ENCODE measurements around the gene GRID2IP. TPM values are rescaled to one million over a fixed set of nuclear protein-coding genes. Genes with fewer than 3 reads are reported as not detected.

Gene GRID2IP
- total and polyA plus RNA-seq, 3 donors from 2014 or later, result 0.34 to 1.9 (median 1.1) TPM

GRCh38 chr7:6542368-6542767 lies 8.9 kb downstream of the GRID2IP start:
- Histone ChIP-seq H3K4me1 (no peaks in the 10 kb centered on the region), H3K27me3 (no peaks in the 10 kb centered on the region), H3K36me3 (ENCODE audit: low read depth, missing control alignments) (no peaks in the 10 kb centered on the region), H3K4me3 (no peak overlapping the region), H3K9me3 (no peaks in the 10 kb centered on the region), H3K27ac (no peak overlapping the region)
- DNase-seq, result no peak
- WGBS, 2 donors, result 91 to 100% methylated on average over 1 of the region's 1 CpG
- intact Hi-C loops (cut with DNase I; ENCODE audit: low total_unique reads), result no loop called here
- TF ChIP-seq CTCF (IDR thresholded peaks at IDR 0.05), result no peak
- no peak for TF ChIP-seq POLR2A (IDR thresholded peaks at IDR 0.05)

GRCh38 chr7:6536262-6537260 lies 14.7 kb downstream of the GRID2IP start:
- no peak overlapping the region for H3K27ac ChIP-seq
- peaks cover 8% of the 10 kb centered on the region for H3K4me1 ChIP-seq
- peak; percentile 50 for DNase-seq
- intact Hi-C loops (cut with DNase I; ENCODE audit: low total_unique reads), result no loop called here
- no peak for TF ChIP-seq CTCF (IDR thresholded peaks at IDR 0.05)
- TF ChIP-seq POLR2A (IDR thresholded peaks at IDR 0.05), result no peak
- H3K9me3 ChIP-seq, result no peaks in the 10 kb centered on the region
- no peaks in the 10 kb centered on the region for H3K36me3 ChIP-seq (ENCODE audit: low read depth, missing control alignments)
- H3K27me3 ChIP-seq, result no peaks in the 10 kb centered on the region
- WGBS, 2 donors, result 1 to 3% methylated on average over 11 to 50 of the region's 56 CpGs
- H3K4me3 ChIP-seq, result peak overlapping the region; percentile 29 to 51

GRCh38 chr7:6533893-6534495 lies 17.3 kb downstream of the GRID2IP start:
- no peak overlapping the region for H3K4me3 ChIP-seq
- intact Hi-C loops (cut with DNase I; ENCODE audit: low total_unique reads), result no loop called here
- H3K4me1 ChIP-seq, result peaks cover 8% of the 10 kb centered on the region
- DNase-seq, result no peak
- no peak for TF ChIP-seq POLR2A (IDR thresholded peaks at IDR 0.05)
- no peak for TF ChIP-seq CTCF (IDR thresholded peaks at IDR 0.05)
- H3K36me3 ChIP-seq (ENCODE audit: low read depth, missing control alignments), result no peaks in the 10 kb centered on the region
- H3K27me3 ChIP-seq, result no peaks in the 10 kb centered on the region
- H3K27ac ChIP-seq, result no peak overlapping the region
- 46 to 59% methylated on average over 12 of the region's 12 CpGs for WGBS, 2 donors
- H3K9me3 ChIP-seq, result no peaks in the 10 kb centered on the region

GRCh38 chr7:6532516-6532915 lies 18.7 kb downstream of the GRID2IP start:
- Histone ChIP-seq H3K9me3 (no peaks in the 10 kb centered on the region), H3K36me3 (ENCODE audit: low read depth, missing control alignments) (no peaks in the 10 kb centered on the region), H3K4me1 (peaks cover 8% of the 10 kb centered on the region), H3K4me3 (no peak overlapping the region), H3K27ac (no peak overlapping the region), H3K27me3 (no peaks in the 10 kb centered on the region)
- WGBS, 2 donors, result 51 to 76% methylated on average over 5 to 7 of the region's 7 CpGs
- TF ChIP-seq CTCF (IDR thresholded peaks at IDR 0.05), result no peak
- TF ChIP-seq POLR2A (IDR thresholded peaks at IDR 0.05), result no peak
- no peak for DNase-seq
- intact Hi-C loops (cut with DNase I; ENCODE audit: low total_unique reads), result no loop called here

All from testis (tissue), 3 donors.